Stimulated activated CD4-positive, alpha-beta T cell treated with anti-CD3 and anti-CD28 coated beads, Interleukin-12 subunit alpha, Interleukin-12 subunit beta, amount 100 ng/mL, for 24 hours (primary cell): ENCODE results near the gene NUP188.

Source experiments
- DNase-seq, 2 experiments: peaks; one replicate each; pipeline ENCODE4 v3.0.0-alpha.2; 2020; ENCODE audit warnings: low read depth in 2 of 2

The NUP188 gene

DNA sequence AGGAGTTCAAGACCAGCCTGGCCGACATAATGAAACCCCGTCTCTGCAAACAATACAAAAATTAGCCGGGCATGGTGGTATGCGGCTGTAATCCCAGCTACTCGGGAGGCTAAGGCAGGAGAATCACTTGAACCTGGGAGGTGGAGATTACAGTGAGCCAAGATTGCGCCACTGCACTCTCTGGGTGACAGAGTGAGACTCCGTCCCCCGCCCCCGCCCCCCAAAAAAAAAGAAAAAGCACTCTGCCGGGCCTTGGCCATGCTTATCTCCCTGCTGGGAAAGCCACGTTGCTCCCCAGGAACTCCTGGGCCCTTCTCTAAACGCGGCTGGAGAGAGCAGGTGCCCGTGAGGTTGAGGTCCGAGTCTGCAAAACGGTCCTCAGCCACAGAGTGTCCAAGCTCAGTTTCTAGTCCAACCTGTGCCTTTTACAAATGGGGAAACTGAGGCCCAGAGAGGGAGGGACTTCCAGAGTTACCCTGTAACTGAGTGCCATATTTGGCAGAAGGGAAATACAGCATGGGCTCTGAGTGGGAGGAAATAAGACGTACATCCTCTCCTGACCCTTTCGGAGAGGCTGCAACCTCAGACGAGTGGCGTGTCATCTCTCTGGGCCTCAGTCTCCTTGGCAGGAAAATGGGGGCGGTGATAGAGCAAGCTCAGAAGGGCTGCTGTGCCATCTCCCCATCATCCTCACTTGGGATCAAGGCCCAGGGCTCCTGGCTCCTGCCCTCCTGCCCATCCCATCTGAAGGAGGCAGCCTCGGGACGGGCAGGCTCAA lies 33.3 kb upstream of the NUP188 start:
- no peak for DNase-seq

DNA sequence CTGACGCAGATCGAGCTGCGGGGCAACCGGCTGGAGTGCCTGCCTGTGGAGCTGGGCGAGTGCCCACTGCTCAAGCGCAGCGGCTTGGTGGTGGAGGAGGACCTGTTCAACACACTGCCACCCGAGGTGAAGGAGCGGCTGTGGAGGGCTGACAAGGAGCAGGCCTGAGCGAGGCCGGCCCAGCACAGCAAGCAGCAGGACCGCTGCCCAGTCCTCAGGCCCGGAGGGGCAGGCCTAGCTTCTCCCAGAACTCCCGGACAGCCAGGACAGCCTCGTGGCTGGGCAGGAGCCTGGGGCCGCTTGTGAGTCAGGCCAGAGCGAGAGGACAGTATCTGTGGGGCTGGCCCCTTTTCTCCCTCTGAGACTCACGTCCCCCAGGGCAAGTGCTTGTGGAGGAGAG lies 31.3 kb upstream of the NUP188 start:
- no peak for DNase-seq

DNA sequence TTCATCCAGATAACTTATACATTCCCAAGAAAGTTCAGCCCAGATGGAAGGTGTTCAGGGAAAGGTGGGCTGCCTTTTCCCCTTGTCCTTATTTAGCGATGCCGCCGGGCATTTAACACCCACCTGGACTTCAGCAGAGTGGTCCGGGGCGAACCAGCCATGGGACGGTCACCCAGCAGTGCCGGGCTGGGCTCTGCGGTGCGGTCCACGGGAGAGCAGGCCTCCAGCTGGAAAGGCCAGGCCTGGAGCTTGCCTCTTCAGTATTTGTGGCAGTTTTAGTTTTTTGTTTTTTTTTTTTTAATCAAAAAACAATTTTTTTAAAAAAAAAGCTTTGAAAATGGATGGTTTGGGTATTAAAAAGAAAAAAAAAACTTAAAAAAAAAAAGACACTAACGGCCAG lies 30.8 kb upstream of the NUP188 start:
- DNase-seq: no peak

DNA sequence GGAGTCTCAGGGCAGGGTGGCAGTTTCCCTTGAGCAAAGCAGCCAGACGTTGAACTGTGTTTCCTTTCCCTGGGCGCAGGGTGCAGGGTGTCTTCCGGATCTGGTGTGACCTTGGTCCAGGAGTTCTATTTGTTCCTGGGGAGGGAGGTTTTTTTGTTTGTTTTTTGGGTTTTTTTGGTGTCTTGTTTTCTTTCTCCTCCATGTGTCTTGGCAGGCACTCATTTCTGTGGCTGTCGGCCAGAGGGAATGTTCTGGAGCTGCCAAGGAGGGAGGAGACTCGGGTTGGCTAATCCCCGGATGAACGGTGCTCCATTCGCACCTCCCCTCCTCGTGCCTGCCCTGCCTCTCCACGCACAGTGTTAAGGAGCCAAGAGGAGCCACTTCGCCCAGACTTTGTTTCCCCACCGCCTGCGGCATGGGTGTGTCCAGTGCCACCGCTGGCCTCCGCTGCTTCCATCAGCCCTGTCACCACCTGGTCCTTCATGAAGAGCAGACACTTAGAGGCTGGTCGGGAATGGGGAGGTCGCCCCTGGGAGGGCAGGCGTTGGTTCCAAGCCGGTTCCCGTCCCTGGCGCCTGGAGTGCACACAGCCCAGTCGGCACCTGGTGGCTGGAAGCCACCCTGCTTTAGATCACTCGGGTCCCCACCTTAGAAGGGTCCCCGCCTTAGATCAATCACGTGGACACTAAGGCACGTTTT lies 30.2 kb upstream of the NUP188 start:
- no peak for DNase-seq

DNA sequence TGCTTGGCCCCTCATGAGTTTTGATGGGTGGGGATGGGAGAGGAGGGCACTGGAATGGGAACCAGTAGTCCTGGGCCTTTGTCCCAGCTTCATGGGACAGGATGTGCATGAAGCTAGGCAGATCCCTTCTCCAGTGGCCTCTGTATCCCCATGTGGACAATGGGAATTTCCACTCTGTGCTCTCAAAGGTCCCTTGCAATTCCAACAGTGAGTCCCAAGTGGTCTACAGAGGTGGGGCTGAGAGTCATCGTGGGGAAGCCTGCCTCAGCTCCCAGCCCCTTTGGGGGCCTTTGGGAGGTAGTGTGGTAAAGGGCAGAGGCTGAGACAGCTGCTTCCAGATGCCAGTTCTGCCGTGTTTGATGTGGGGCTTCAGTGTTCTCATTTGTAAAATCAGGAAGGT lies 28.6 kb upstream of the NUP188 start:
- DNase-seq: no peak

DNA sequence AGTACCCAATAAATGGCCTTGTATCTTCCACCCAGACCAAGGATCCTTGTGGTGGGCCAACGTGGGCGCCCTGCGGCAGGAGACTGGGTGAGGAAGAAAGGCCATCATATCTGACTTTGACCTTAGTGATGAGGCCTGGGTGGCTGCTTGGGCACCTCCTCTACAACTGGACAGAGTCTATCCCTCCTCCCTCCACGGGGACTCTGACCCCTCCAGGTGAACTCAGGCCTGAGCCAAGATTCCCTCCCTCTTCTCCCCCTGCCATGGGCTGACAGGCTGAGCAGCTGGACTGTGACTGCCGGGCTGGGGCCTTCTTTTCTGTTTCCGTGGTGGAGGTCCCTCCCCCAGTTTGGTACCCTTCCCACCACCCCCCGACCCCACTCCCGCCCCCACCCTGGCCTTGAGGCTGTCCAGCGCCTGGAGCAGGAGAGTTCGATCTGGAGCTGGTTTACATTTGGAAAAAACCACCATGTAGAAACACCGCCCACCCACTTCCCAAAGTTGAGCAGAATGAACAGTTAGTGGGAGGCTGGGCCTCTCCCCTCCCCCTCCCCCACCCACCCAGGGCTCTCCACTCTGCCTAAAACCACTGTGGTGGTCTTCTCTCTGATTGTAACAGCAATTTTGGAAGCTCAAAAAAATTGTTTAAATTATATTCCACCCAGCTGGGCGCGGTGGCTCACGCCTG lies 28.0 kb upstream of the NUP188 start:
- no peak for DNase-seq

DNA sequence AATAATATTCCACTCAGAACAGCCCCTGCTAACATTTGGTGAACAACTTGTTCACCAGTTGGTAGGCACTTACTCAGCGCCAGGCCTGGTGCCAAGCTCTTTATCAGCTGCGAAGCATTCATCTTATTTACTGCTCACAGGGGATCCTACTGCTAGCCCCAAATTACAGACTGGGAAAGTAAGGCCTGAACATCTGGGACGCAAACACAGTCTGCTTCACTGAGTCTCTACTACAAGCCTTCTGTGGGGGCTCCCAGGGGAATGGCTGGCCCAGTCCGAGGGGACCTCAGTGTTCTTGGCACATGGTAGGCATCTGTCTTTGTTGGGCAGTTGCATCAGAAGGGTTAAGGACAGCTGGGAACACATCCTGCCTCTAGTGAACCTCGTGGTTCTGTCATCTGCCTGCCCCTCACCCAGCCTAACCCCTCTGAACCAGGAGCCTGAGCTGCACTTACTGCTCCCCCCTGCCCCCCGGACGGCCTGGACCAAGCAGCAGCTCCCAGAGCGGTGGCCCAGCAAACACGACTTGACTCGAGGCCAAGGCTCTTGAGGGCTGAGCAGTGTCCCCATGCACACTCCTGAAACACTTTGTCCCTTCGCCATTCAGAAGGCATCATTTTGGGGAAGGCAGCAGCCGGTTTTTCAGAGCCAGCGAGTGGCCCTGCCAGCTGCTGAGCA lies 27.0 kb upstream of the NUP188 start, which contains the start of gene PHYHD1:
TSS of gene PHYHD1 (plus strand) at position 602 of the 678 bp plus-strand sequence. CDS start 1,342 bp downstream, outside the sequence.
- no peak for DNase-seq

DNA sequence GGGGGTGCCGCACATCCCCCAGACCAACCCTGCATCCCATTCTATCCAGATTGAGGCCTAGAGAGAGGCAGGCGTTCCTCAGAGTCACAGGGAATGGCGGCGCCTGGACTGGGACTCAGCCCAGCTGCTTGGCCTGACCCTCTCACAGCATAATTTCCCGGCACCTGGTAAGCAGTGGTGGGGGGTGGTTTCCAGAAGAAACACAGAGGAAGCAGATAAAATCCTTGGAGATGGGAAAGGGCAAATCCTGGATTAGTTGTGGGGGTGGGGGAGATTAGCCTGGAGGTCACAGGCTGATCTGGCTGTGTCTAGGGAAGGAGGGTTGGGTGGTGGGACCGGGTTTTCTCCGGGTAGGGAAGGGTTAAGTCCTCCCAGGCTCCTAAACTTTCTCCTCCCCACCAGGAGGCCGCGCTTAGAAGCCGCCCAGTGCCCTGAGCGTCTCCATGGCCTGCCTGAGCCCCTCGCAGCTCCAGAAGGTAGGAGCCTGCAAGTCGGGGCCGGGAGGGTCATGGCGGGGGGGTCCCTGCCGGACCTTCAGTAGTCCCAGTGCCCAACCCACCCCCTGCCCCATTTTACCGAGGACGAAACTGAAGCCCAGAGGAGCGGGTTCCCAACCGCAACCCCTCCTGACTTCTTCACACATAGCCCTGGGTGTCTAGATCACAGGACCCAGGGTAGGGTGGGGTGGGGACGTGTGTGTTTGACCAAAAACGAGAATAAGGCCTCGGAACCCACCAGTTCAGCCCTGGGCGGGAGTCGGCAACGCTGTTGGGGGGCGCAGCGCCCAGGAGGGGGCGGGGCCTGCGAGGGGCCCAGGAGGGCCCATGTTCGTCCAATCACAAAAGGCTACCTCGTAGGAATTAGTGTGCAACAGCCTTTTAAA lies 25.4 kb upstream of the NUP188 start:
- no peak for DNase-seq

DNA sequence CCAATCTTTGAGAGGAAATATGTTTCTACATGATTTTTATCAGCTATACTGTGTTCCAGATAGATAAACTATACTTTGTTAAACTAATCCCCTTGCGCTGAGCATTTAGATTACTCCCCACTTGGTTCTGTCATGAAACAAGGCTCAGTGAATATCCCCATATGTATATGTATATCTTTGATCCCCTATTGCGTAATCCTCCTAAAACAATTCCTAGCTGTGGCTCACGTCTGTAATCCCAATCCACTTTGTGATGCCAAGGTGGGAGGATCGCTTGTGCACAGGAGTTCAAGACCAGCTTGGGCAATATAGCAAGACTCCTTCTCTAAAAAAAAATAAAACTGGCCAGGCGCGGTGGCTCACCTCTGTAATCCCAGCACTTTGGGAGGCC lies 24.0 kb upstream of the NUP188 start:
- no peak for DNase-seq

DNA sequence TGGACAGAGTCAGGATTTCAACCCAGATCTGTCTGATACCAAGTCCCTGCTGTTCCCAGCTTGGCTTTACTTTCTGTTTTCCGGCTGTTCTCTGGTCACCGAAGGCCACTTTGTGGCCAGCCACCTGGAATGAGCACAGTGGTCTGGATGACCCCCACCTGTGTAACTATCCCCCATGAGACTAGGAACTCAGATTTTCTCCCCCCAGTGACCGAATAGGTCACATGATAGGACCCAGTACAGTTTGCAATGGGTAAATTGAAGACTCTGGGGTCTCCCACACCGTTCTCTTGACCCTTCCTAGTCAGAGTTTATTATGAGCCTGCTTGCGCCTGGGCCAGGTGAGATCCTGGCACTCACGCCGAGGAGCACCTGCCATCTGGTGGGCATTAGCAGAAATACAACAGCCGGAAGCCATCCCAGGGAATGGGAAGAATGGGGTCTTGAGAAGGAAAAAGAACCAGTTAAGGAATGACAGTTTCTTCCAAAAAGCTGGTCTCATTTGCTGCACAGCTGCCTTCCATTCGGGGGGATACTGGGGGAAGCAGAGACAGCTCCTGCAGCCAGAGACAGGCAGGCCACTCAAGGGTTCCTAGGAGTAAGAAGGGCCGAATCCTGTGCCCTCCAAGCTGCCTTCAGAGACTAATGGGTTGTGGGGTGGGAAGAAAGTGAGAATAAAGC lies 19.6 kb upstream of the NUP188 start:
- peak in 1 of 2 experiments; percentile 43 for DNase-seq

DNA sequence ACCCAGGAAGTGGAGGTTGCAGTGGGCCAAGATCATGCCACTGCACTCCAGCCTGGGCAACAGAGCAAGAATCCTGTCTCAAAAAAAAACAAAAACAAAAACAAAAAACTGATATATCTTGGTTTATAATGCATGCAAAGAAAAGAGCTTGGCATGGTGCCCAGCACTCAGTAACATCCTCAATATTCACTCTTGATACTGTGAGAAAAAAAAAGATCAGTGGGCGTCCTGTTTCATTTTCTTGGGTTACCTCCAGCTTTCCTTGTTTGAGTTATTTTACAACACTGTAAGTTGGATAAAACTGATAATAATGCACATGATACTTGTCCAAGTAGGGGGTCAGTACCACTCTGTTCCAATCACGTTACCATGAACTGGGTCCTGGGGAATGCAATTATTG lies 18.9 kb upstream of the NUP188 start:
- DNase-seq: no peak

DNA sequence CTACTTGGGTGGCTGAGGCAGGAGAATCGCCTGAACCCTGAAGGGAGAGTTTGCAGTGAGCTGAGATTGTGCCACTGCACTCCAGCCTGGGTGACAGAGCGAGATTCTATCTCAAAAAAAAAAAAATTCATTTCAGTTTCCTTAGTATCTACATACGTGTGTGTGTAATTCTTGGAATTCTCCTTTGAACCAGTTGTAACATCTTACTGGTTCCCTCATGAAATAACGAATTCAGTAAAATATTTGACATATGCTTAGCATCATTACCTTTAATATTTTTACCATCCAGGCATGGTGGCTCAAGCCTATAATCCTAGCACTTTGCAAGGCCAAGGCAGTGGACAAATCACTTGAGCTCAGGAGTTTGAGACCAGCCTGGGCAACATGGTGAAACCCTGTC lies 17.9 kb upstream of the NUP188 start:
- no peak for DNase-seq

DNA sequence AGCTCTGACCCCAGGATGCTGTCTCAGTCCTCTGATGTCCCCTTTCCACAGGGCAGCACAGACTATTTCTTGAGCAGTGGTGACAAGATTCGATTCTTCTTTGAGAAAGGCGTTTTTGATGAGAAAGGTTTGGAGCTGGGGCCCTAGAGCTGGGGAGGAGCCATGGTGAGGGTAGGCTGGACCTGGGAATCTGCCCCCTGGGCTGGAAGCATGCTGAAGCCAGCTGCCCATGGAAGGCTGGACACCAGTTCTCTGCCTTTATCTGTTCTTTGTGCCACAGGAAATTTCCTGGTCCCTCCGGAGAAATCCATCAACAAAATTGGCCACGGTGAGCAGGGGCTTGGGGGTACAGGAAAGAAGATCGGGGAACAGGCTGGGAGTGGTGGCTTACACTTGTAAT lies 13.8 kb upstream of the NUP188 start:
- DNase-seq: no peak

DNA sequence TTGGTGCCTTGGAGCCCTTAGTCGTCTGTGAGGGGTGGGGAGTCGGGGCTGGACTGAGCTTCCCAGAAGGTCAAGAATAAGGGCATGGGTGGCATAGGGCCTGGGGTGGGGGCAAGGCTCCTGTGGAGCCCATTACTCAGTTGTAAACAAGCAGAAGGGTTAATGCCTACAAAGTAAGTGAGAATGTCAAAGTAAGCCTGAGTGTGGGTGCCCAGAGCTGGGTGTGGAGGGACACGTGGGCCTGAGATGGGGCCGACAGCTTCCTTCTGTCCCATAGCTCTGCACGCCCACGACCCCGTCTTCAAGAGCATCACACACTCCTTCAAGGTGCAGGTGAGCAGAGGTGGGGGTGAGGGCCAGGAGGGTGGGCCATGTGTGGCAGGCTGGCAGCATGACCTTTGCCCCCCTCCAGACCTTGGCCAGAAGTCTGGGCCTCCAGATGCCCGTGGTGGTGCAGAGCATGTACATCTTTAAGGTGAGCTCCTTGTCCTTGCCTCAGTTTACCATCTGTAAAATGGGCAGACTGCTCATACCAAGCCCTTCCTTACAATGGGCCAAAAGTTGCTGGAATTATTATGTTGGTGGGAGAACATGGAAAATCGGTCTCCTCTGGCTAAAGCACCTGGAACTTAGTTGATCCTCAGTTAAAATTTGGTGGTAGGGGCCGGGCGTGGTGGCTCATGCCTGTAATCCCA lies 11.2 kb upstream of the NUP188 start:
- no peak for DNase-seq

DNA sequence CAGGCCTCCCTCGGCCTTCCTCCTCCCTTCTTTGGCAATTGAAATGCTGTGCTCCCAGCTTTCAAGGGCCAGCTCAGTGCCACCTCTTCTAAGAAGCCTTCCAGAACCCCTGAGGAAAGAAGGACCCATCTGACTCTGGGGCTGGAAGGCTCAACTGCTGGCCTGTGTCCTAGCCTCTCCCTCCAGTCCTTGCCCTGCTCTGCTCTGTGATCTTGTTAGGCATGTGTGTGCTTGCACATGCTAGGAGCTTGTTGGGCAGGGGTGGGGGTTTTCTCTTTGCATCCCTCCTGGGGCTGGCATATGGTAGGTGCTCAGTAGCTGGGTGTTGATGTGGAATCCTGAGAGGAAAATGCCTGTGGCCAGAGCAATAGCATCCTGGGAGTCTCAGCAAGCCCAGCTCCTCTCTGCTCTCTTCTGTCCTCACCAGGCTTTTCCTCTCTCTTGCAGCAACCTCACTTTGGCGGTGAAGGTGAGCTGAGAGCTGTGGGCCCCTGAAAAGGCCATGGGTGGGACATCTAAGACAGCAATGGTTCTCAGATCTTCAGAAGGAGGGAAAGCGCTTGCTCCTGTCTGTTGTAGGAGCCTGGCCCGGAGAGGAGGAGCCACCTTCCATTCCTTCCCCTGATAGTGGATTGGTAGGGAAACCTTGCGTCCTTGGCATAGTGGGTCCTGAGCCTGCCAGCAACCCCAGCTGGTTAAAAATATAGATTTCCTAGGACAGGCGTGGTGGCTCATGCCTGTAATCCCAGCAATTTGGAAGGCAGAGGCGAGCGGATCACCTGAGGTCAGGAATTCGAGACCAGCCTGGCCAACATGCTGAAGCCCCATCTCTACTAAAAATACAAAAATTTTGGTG lies 10.0 kb upstream of the NUP188 start:
- no peak for DNase-seq

DNA sequence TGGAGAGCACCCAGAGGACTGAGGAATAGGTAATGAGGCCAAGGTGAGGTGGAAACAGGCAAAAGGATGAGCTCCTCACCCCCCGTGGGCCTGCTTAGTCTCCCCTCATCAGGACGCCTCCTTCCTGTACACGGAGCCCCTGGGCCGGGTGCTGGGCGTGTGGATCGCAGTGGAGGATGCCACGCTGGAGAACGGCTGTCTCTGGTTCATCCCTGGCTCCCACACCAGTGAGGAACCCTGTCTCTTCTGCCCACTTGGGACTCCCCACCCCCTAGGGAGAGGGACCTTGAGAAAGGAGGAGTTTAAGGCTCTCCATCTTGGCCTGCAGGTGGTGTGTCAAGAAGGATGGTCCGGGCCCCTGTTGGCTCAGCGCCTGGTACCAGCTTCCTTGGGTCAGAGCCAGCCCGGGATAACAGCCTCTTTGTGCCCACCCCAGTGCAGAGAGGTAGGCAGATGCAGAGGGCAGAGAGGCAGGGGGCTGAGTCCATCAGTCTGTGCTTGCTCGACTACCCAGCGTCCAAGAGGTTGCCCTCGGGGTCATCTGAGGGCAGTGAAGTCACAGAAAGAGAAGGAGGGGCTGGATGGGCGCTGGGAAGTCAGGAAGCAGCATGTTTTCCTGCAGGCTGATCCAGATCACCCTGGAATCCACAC lies 7.1 kb upstream of the NUP188 start:
- no peak for DNase-seq

DNA sequence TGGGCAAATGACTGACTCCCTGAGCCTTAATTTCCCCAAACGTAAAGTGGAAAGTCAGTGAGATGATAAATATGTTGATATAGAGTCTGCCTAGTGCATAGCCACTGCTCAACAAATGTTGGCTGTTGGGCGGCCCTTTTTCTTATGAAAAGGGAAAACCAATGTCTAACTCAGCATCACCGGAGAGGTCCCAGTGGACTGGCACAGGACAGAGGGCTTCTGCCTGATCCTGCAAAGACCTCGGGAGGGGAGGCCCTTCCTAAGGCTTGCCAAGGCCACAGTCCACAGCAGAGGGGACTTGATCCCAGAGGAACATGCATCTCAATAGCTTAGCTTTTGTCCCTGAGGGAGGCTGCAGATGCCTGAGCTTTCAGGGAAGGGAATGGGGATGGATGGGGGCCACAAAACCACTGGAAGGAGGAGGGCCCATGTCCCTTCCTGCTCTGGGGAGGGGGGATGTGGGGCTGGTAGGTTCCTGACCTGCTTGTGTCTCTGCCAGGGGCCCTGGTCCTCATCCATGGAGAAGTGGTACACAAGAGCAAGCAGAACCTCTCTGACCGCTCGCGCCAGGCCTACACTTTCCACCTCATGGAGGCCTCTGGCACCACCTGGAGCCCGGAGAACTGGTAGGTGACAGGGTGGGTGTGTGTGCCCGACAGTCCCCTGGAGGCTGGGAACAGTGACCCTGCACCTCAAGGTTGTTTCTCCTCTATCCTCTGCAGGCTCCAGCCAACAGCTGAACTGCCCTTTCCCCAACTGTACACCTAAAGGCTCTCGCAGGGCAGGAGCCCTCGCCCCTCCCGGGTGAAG lies 6.3 kb upstream of the NUP188 start:
- DNase-seq: no peak
